GM19043 (cell line): ENCODE results near the gene KRT7.

Experiments
- ATAC-seq: cut with Tn5 transposase; IDR thresholded peaks from one replicate; pipeline ENCODE4 v1.9.1; 2021; ENCODE audit warnings: low read depth; ENCODE audit not compliant: unreplicated experiment

KRT7 gene

DNA sequence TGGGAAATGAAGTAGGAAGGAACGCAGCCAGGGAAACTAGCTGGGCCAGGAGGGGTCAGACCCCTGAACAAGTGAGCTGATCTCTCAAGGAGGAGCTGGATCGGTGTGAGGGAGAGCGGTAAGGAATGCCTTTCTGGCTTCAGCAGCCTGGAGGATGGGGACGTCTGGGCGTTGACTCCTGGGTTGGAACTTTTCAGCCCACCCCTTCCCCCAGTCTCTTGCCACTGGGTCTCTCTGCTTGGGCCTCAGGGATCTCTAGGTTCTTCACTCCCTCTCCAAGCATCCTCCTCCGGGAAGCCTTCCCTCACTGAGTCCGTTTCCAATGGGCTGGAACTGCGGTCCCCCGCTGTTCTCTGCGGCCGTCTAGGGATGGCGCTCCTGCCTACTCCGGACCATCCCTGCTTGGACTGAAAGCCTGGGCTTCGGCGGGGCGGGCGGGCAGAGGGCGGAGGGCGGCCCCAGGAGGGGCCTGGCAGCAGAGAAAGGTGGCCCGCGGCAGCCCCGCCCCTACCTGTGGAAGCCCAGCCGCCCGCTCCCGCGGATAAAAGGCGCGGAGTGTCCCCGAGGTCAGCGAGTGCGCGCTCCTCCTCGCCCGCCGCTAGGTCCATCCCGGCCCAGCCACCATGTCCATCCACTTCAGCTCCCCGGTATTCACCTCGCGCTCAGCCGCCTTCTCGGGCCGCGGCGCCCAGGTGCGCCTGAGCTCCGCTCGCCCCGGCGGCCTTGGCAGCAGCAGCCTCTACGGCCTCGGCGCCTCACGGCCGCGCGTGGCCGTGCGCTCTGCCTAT lies at the start of gene KRT7:
KRT7 (plus strand) TSS at position 570 of the 788 bp plus-strand sequence; CDS start at position 624, 54 bp downstream.
- no peak for ATAC-seq

DNA sequence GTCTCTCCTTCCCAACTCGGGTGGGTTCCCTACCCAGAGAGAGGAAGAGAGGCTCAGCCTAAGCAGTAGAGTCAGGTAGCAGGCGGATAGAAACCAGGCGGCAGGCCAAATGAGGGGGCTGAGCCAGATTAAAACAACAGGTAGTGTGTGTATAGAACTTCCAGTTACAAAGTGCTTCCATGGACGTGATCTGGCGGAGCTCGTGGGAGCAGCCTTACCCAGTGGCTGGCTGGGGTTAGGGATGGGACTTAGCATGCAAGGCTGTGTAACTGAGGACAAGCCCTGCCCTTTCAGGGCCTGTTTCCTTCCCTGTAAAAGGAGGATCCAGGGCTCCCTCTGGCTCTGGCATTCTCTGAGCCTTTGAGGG lies 49.5 kb upstream of the KRT7 start:
- ATAC-seq: no peak

DNA sequence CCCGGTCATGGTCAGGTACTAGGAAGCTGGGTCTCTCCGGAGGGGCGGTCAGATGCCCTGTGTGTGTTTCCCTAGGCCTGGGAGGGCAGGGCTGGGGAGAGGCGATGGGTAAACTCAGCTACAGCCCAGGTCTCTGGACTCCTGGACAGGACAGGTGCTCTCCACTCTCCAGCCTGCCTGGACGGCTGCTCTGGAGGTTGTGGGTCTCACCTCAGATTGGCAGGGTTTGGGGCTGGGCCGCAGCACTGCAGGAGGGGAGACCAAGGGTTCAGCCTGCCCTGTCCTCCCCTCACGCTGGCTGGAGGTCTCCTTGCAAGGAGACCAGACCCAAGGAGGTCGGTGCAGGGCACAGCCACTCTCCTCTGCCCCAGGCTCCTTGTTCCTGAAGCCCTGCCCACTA lies 49.1 kb upstream of the KRT7 start:
- ATAC-seq: no peak

GRCh38 chr12:52184813-52185212 lies 48.2 kb upstream of the KRT7 start:
- no peak for ATAC-seq

DNA sequence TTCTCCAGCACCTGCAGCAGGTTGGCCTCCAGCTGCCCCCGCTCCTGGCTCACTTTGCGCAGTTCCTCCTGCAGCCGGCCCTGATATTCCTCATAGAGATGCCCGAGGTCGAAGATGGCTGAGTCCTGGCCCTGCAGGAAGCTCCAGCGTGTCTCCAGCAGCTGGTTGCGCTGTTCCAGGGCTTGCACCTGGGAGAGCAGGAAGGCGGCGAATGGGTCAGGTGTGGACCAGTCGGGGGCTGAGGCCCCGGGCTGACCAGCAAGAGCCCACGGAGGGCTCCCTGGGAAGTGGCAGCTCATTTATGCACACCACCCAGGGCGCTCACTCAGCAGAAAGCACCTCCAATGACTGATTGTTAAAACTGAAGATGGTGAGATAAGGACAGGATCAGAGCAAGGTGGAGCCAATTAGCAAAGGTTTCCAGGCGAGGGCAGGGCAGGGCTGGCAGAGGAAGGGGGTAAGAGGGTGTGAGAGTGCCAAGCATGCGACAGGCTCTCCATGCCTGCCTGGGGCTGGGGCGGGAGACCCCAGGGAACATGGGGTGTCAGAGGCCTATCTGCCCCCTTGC lies 47.6 kb upstream of the KRT7 start:
- no peak for ATAC-seq

GRCh38 chr12:52186118-52186840 lies 46.8 kb upstream of the KRT7 start:
- ATAC-seq: no peak

- no peak for ATAC-seq
These were observed 45.8 kb upstream of the KRT7 start for GRCh38 chr12:52187206-52187605.

- no peak for ATAC-seq
These were observed 45.4 kb upstream of the KRT7 start for GRCh38 chr12:52187640-52188039.

DNA sequence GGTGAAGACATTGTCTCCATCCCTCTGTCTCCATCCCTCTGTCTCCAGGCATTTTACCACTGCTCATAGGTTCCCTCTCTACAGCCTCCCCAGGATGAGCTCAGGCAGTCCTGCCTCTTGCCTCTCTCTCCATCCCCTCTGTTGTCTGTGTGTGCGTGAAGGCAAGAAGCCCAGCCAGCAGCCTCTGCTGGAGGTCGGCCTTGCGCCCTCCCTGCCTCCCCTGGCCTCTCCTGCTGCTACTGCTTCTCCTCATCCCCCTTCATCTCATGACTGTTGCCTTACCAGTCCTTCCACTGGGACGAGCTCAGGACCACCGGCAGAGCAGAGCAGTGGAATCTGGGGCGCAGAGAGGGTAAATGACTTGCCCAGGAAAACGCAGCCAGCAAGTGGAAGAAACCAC lies 44.4 kb upstream of the KRT7 start:
- ATAC-seq: no peak

DNA sequence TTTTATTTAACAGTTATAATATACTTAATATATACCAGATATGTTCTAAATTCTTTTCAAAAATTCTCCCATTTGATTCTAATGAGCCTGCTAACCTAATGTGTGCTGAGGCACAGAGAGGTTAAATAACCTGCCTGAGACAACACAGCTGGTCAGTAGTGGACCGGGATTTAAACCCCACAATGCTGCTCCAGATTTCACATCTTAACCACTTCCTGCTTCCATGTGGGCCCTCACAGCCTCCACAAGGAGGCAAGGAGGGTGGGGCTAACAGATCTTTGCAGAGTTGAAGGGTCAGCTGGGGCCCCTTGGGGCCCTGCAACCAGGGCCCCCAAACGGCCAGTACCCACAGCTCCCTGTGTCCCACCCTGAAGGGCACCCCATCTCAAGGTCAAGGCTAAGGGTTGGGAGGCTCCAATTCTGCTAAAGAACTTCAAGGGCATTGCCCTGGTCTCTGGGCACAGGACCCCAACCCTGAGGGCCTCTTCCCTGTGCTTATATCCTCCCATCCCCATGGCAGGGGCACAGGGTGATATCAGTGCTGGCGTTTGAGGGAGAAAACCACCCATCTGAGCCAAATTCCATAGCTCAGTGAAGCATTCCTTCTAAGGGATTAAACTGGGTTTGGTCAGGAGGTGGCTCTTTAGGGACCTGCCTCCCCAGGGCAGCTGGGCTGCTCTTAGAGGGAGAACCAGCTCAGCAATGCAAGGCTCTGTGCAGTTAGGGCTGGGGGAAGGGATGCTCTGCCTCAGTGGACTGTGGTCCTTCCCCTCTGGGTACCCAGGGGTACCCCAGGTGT lies 43.5 kb upstream of the KRT7 start:
- ATAC-seq: no peak

- ATAC-seq: no peak
These were observed 41.9 kb upstream of the KRT7 start for GRCh38 chr12:52190860-52191729.

- no peak for ATAC-seq
These were observed 40.9 kb upstream of the KRT7 start, which contains the start of gene KRT80 for GRCh38 chr12:52191841-52192791. Gene KRT80 (minus strand): TSS chr12:52192014. CDS start chr12:52191902, 112 bp downstream.

DNA sequence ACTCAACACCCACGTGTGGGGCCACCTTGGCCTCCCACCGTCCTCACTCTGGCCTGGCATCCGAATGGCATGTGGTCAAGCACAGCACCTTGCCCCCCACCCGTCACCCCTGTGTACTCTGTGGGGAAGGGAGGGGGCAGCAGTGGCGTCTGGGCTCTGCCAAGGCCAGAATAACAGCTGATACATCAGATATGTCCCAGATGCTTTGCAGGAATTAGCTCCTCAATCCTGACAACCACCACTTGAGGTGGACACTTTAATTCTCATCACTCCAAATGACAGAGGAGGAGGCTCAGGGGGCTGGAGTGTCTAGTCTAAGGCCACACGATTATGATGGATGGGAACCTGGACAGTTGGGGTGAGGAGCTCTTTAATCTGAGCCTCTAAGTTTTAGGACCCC lies 39.5 kb upstream of the KRT7 start:
- ATAC-seq: no peak

DNA sequence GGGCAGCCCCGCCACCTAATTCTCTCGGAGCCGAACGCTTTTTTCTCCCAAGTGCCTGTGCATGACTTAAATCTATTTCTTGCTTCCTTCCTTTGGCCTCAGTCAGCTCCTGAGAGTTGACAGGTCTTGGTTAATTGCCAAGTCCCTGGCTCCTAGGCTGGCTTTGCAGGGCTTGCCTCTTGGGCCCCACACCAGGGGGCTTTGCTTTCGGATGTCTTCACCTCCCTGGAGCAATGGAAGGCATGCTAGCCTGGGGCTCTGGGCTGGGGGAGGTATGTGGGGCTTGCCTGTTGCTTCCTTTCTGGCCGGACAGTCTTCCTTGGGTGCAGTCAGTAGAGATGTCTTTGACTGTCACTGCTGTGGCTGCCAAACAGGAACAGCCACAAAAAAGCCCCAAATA lies 39.1 kb upstream of the KRT7 start:
- ATAC-seq: no peak

DNA sequence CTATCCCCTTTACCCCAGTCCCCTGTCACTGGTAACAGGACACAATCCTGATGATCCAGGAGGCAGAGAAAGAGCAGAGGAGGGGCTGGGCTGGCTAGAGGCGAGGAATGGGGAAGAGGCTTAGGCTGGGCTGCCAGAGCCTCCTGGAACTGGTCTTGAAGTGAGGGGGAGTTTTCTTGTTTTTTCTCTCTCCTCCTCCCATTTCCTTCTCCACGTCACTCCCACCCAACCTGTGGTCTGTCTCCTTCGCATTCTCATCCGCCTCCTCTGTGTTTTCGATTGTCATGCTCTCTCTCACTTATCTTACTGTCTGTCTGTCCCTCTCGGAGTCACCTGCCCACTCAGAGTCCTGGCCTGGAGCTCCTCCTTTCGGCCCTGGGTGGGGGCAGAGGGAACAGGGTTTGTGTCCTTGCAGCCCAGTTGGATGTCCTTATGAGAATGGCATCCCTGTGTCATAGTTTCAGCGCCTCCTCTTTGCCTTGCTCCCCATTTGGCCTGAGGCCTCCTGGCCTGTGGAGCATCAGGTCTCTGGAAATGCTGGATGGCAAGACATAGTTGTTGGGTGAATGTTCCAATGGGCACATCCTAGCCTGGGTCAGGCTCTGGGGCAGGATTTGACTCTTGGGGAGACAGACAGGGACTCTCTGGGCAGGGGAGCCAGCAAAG lies 37.8 kb upstream of the KRT7 start:
- ATAC-seq: no peak

DNA sequence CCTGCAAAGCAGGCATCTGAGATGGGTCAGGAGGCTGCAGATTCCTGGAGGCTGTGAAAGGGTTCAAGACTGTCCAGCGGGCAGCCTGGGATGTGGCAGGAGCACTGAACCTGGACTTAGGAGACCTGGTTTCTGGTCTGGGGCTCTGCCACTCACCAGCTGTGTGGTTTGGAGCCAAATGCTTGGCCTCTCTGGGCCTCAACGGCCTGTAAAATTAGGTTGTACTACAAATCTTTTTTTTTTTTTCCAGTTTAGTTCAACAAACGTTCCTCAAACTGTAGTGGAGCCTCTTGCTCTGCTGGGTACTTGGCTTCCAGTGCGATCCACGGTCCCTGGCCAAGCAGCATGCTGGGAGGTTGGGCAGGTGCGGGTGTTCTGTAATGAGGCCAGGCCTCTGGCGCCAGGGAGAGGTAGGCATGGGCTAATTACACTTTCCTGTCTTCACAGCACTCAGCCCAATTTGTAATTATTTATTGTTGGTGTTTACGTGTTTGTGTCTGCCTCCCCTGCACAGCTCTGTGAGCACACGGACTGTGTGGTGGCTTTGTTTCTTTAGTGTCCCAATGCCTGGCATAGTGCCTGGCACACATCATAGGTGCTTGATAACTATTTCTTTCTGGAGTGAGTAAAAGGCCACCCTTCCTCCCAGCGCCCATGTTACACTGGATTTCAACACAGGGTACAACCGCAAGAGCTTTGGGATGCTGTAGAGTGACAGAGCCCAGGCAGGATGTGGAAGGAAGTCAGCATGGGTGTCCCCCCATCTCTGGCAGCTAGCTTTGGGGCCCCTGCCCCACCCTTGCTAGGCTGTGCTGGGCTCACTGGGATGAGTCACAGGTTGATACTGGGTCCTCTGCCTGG lies 35.4 kb upstream of the KRT7 start:
- ATAC-seq: no peak

DNA sequence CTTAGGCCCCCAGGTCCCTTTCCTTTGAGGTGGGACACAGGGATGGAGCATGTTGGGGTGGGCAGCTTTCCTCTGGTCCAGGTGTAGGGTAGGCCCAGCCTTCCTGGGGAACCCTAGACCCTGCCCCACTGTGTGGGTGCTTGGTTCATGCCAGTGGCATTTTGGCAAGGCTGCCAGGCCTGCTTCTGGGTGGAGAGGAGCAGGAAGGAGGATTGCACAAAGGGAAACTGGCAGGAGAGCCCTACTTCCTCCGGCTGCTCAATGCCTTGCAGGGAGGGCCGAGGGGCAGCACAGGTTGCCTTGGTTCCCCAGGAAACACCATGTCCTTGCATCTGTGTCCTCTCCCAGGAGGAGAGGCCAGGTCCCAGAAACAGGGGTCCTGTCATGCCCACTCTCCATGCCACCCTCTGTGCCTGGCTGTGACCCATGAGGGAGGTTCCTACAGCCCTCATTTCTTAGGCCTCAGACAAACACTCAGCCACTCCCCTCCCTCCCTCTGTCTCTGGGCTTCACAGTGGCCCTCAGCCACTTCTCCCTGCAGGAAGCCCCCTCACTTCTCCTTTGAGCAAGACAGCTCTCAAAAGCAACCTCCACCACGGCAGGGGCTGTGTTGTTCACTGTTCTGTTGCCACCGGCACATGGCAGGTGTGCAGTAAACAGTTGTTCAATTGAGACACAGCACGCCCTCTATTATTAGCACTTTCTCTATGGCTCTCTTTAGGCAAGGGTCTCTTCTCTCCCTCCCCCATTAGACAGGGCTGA lies 34.4 kb upstream of the KRT7 start:
- no peak for ATAC-seq
